SK-N-SH (cell line): ENCODE results near the gene TRIM29. TPM values are rescaled to one million over a fixed set of nuclear protein-coding genes. Genes with fewer than 3 reads are reported as not detected.

Experiments
- CTCF ChIA-PET: fragments of 300-600, 350-600 bp; formaldehyde crosslinking; extraction: SDS; loops from one replicate; lab custom pipeline; 2021; lab: Yijun Ruan, JAX
- POLR2A ChIA-PET: fragments of 350-600 bp; sonication (Branson Sonifier 250); formaldehyde crosslinking; extraction: SDS; loops from one replicate; lab custom pipeline; 2020; ENCODE audit warnings: antibody characterized with exemption, inconsistent platforms; lab: Yijun Ruan, JAX
- DNase-seq: peaks from one replicate; pipeline ENCODE4 v3.0.0; 2012
- H2AFZ ChIP-seq: fragments of 200-600 bp; sonication (generic); 2 replicates; pipeline ENCODE4 v1.8.1; 2016; ENCODE audit warnings: antibody characterized with exemption, mild to moderate bottlenecking, low read depth
- H3F3A ChIP-seq: fragments of 200-600 bp; sonication (generic); replicated peaks from 2 replicates; pipeline ENCODE3; 2016; ENCODE audit warnings: antibody characterized with exemption, mild to moderate bottlenecking; ENCODE audit not compliant: insufficient read depth
- H3K27ac ChIP-seq, 2 experiments: fragments of 200-500 bp in 1 of 2; fragments of 200-600 bp in 1 of 2; sonication (Bioruptor generic) in 1 of 2; sonication (generic), shearing (Covaris generic) in 1 of 2; 2 replicates each; pipeline versions ENCODE4 v1.5.1 to v1.6.1; 2014 to 2016; ENCODE audit warnings: low read depth in 2 of 2, inconsistent platforms in 1 of 2, low read length in 1 of 2, mild to moderate bottlenecking in 1 of 2, mixed read lengths in 1 of 2
- H3K27me3 ChIP-seq: fragments of 200-600 bp; sonication (generic), shearing (Covaris generic); 2 replicates; pipeline ENCODE4 v1.6.1; 2016; ENCODE audit warnings: mixed run types; ENCODE audit not compliant: insufficient read depth
- H3K36me3 ChIP-seq, 2 experiments: fragments of 200-500 bp in 1 of 2; fragments of 200-600 bp in 1 of 2; sonication (Bioruptor generic) in 1 of 2; sonication (generic) in 1 of 2; replicated peaks in 1 of 2; 2 replicates each; pipeline versions ENCODE3 to v1.5.1; 2014 to 2016; ENCODE audit warnings: low read length in 1 of 2, mild to moderate bottlenecking in 1 of 2; ENCODE audit not compliant: insufficient read depth in 2 of 2, control insufficient read depth in 1 of 2
- H3K4me1 ChIP-seq, 2 experiments: fragments of 200-500 bp in 1 of 2; fragments of 200-600 bp in 1 of 2; sonication (Bioruptor generic) in 1 of 2; sonication (generic), shearing (Covaris generic) in 1 of 2; 2 replicates each; pipeline versions ENCODE4 v1.5.1 to v1.6.1; 2014 to 2016; ENCODE audit warnings: low read depth in 1 of 2, low read length in 1 of 2, mixed run types in 1 of 2; ENCODE audit not compliant: insufficient read depth in 2 of 2, control insufficient read depth in 1 of 2
- H3K4me2 ChIP-seq: fragments of 200-600 bp; sonication (generic), shearing (Covaris generic); 2 replicates; pipeline ENCODE4 v1.6.1; 2017; ENCODE audit warnings: mixed run types
- H3K4me3 ChIP-seq, 2 experiments: fragments of 200-500 bp in 1 of 2; fragments of 200-600 bp in 1 of 2; sonication (Bioruptor generic) in 1 of 2; sonication (generic), shearing (Covaris generic) in 1 of 2; 2 replicates each; pipeline versions ENCODE4 v1.5.1 to v1.8.1; 2014 to 2016; ENCODE audit warnings: low read depth in 2 of 2, inconsistent platforms in 1 of 2, low read length in 1 of 2, mild to moderate bottlenecking in 1 of 2, mixed read lengths in 1 of 2, moderate library complexity in 1 of 2
- H3K79me2 ChIP-seq: fragments of 200-600 bp; sonication (generic); 2 replicates; pipeline ENCODE4 v1.8.1; 2017; ENCODE audit warnings: mild to moderate bottlenecking; ENCODE audit not compliant: insufficient read depth
- H3K9ac ChIP-seq: fragments of 200-600 bp; sonication (generic); 2 replicates; pipeline ENCODE4 v1.6.1; 2017; ENCODE audit warnings: mixed run types
- H3K9me2 ChIP-seq: fragments of 200-600 bp; sonication (generic); 2 replicates; pipeline ENCODE4 v1.6.1; 2017; ENCODE audit warnings: mixed run types
- H3K9me3 ChIP-seq: fragments of 200-600 bp; sonication (generic); 2 replicates; pipeline ENCODE4 v1.6.1; 2017; ENCODE audit warnings: mixed run types, mild to moderate bottlenecking, moderate library complexity
- H4K20me1 ChIP-seq: fragments of 200-600 bp; sonication (generic); 2 replicates; pipeline ENCODE4 v1.6.1; 2017; ENCODE audit warnings: mild to moderate bottlenecking, mixed run types; ENCODE audit not compliant: insufficient read depth
- CTCF ChIP-seq: fragments of 200-600 bp; sonication (generic); IDR thresholded peaks from 2 replicates; pipeline ENCODE4 v1.6.1; 2017; ENCODE audit warnings: antibody characterized with exemption, mild to moderate bottlenecking, moderate library complexity
- ELF1 ChIP-seq: IDR thresholded peaks from 2 replicates; pipeline ENCODE4 v1.4.0; 2012
- EP300 ChIP-seq, 2 experiments: IDR thresholded peaks; 2 replicates each; pipeline versions ENCODE4 v1.4.0 to v1.6.1; 2012; ENCODE audit warnings: borderline replicate concordance in 1 of 2, low read depth in 1 of 2, low read length in 1 of 2
- EZH2phosphoT487 ChIP-seq: fragments of 200-600 bp; sonication (generic); IDR thresholded peaks from 2 replicates; pipeline ENCODE4 v1.6.1; 2017; ENCODE audit warnings: low read depth, mixed run types, mild to moderate bottlenecking, antibody characterized with exemption, moderate library complexity, borderline replicate concordance
- FOXJ3 ChIP-seq: sonication (generic); formaldehyde crosslinking; IDR thresholded peaks from 2 replicates; pipeline ENCODE4 v1.5.1; 2020; ENCODE audit warnings: mild to moderate bottlenecking, missing genetic modification reagents
- GABPA ChIP-seq: IDR thresholded peaks from 2 replicates; pipeline ENCODE4 v1.4.0; 2012; ENCODE audit warnings: low read depth, mild to moderate bottlenecking
- GATA2 ChIP-seq: sonication (generic); formaldehyde crosslinking; IDR thresholded peaks from 2 replicates; pipeline ENCODE4 v1.5.0; 2020; ENCODE audit warnings: mild to moderate bottlenecking, missing genetic modification reagents
- IRF3 ChIP-seq: fragments of 150-350 bp; IDR thresholded peaks from 2 replicates; pipeline ENCODE4 v1.6.1; 2016; ENCODE audit warnings: mild to moderate bottlenecking, low read depth, low read length
- JUND ChIP-seq: IDR thresholded peaks from 2 replicates; pipeline ENCODE4 v1.4.0; 2012
- NFIC ChIP-seq: IDR thresholded peaks from 2 replicates; pipeline ENCODE4 v1.4.0; 2012; ENCODE audit warnings: borderline replicate concordance
- NRF1 ChIP-seq: IDR thresholded peaks from 2 replicates; pipeline ENCODE4 v1.6.1; 2012; ENCODE audit warnings: low read depth, mild to moderate bottlenecking, low read length
- RAD21 ChIP-seq: IDR thresholded peaks from 2 replicates; pipeline ENCODE4 v1.6.1; 2012; ENCODE audit warnings: mild to moderate bottlenecking, low read length
- SIN3A ChIP-seq: IDR thresholded peaks from 2 replicates; pipeline ENCODE4 v1.6.1; 2012; ENCODE audit warnings: low read depth, mild to moderate bottlenecking, low read length, moderate library complexity, borderline replicate concordance
- TAF1 ChIP-seq: IDR thresholded peaks from 2 replicates; pipeline ENCODE4 v1.6.1; 2012; ENCODE audit warnings: low read depth, mild to moderate bottlenecking, low read length, moderate library complexity, borderline replicate concordance
- TEAD4 ChIP-seq: IDR thresholded peaks from 2 replicates; pipeline ENCODE4 v1.4.0; 2012; ENCODE audit warnings: mild to moderate bottlenecking, borderline replicate concordance; ENCODE audit not compliant: insufficient read depth
- USF2 ChIP-seq: fragments of 150-350 bp; IDR thresholded peaks from 2 replicates; pipeline ENCODE4 v1.6.1; 2017; ENCODE audit warnings: antibody characterized with exemption, low read length, low read depth, borderline replicate concordance
- ZBTB33 ChIP-seq: IDR thresholded peaks from 2 replicates; pipeline ENCODE4 v1.4.0; 2012; ENCODE audit warnings: low read depth, borderline replicate concordance
- WGBS: methylation state at CpG from one replicate; pipeline ENCODE4 v1.1.6; 2017; ENCODE audit warnings: low lambda C conversion rate; 5-methylcytosine and 5-hydroxymethylcytosine counted together
- polyA plus RNA-seq, 3 experiments: library from polyadenylated mRNA; depleted of rRNA; stranded (reverse); fragments of >200 nt; gene quantifications; 2 replicates each; pipeline ENCODE4 v1.2.3, GENCODE V29; 2012

The TRIM29 gene
- polyA plus RNA-seq, 1 of the 3 experiments (the other 2 are of a cell fraction) = 0.03 TPM

- CTCF ChIA-PET = interaction anchor here (1.1 to 2.4 kb wide), 4 partner anchors 11 to 644 kb away, joined by 3 to 12 read pairs (median 4); no protein-coding TSS in a partner anchor
- H3K36me3 ChIP-seq = no peaks in the 10 kb centered on the region
These were observed 18.8 kb downstream of the TRIM29 start for GRCh38 chr11:120119121-120119520.

GRCh38 chr11:120117991-120118390 is 19.9 kb downstream of the TRIM29 start:
- Histone ChIP-seq H3K4me3 (no peak overlapping the region), H3K27ac (no peak overlapping the region), H4K20me1 (no peaks in the 10 kb centered on the region), H3K9ac (no peak overlapping the region), H3F3A (no peaks in the 10 kb centered on the region), H3K4me1 (no peaks in the 10 kb centered on the region; a peak in 1 of 4 replicates), H3K4me2 (no peak overlapping the region), H3K27me3 (peaks cover 7% of the 10 kb centered on the region; the same call in 1 of the 2 replicates), H2AFZ (no peak overlapping the region), H3K9me3 (no peaks in the 10 kb centered on the region), H3K36me3 (no peaks in the 10 kb centered on the region), H3K9me2 (no peaks in the 10 kb centered on the region), H3K79me2 (no peaks in the 10 kb centered on the region)
- CTCF ChIA-PET = interaction anchor here (0.9 to 2.0 kb wide), 9 partner anchors 10 to 762 kb away, joined by 3 to 13 read pairs (median 4); no protein-coding TSS in a partner anchor
- no peak for DNase-seq
- TF ChIP-seq TEAD4 (no peak), EP300 (IDR thresholded peaks at IDR 0.05; ENCODE audit: borderline replicate concordance in 1 of 2, low read depth in 1 of 2, low read length in 1 of 2) (no peak), RAD21 (no peak), USF2 (no peak), ZBTB33 (no peak), ELF1 (no peak), EZH2phosphoT487 (no peak), NFIC (no peak), JUND (no peak), FOXJ3 (CRISPR knock-in tag) (no peak), SIN3A (no peak), CTCF (no peak), IRF3 (no peak), GABPA (no peak), NRF1 (no peak)
- POLR2A ChIA-PET = no interaction called here
- 50% methylated on average over 4 of the region's 9 CpGs for WGBS

More at GRCh38 chr11:120119121-120119520, 18.8 kb downstream of the TRIM29 start:
- H3K9me2 ChIP-seq = no peaks in the 10 kb centered on the region
- H3K4me1 ChIP-seq = no peaks in the 10 kb centered on the region; a peak in 1 of 4 replicates
- POLR2A ChIA-PET = no interaction called here
- no peak overlapping the region for H3K4me3 ChIP-seq
- no peaks in the 10 kb centered on the region for H3K9me3 ChIP-seq
- no peak overlapping the region for H3K4me2 ChIP-seq
- no peaks in the 10 kb centered on the region for H3F3A ChIP-seq
- no peaks in the 10 kb centered on the region for H3K79me2 ChIP-seq
- 87% methylated on average over 3 of the region's 4 CpGs for WGBS
- no peak overlapping the region for H2AFZ ChIP-seq
- H3K27me3 ChIP-seq = peaks cover 3% of the 10 kb centered on the region; the same call in 1 of the 2 replicates
- H3K27ac ChIP-seq = no peak overlapping the region
- no peaks in the 10 kb centered on the region for H4K20me1 ChIP-seq
- no peak for DNase-seq
- TF ChIP-seq TAF1 (no peak), EP300 (IDR thresholded peaks at IDR 0.05; ENCODE audit: borderline replicate concordance in 1 of 2, low read depth in 1 of 2, low read length in 1 of 2) (no peak), EZH2phosphoT487 (no peak), GATA2 (CRISPR knock-in tag) (no peak)
- H3K9ac ChIP-seq = no peak overlapping the region
